ENCODE results near the gene ITM2B.
A peak's percentile ranks its signal among the peaks of the same experiment; 100 is the strongest.
"Not testable (repeated sequence)": the region's sequence is repeated elsewhere in the genome, so short reads cannot be mapped to it uniquely, and the experiment has no call there.

Gene ITM2B

GRCh38 chr13:48233046-48233888 is at the start of gene ITM2B:
Gene ITM2B (plus strand): TSS chr13:48233206. CDS start chr13:48233361, 155 bp downstream.
- Mint-ChIP-seq H3K27me3 (no peaks in the 10 kb centered on the region), H3K4me3 (peak within 1 kb of the TSS; percentile 94), H3K36me3 (peaks cover 6% of the 10 kb centered on the region), H3K4me1 (peaks cover 59% of the 10 kb centered on the region), H3K27ac (peak within 1 kb of the TSS; percentile 98), H3K9me3 (no peaks in the 10 kb centered on the region)

GRCh38 chr13:48184260-48184659 is 48.7 kb upstream of the ITM2B start:
- no peaks in the 10 kb centered on the region for H3K9me3 Mint-ChIP-seq

GRCh38 chr13:48185018-48185417 is 48.0 kb upstream of the ITM2B start:
- no peaks in the 10 kb centered on the region for H3K27me3 Mint-ChIP-seq
- no peaks in the 10 kb centered on the region for H3K9me3 Mint-ChIP-seq
- peak overlapping the region; percentile 76 for H3K27ac Mint-ChIP-seq
- H3K36me3 Mint-ChIP-seq, result peaks cover 3% of the 10 kb centered on the region
- peaks cover 69% of the 10 kb centered on the region for H3K4me1 Mint-ChIP-seq
- peak overlapping the region; percentile 54 for H3K4me3 Mint-ChIP-seq

More at GRCh38 chr13:48184260-48184659, 48.7 kb upstream of the ITM2B start:
- Mint-ChIP-seq H3K27ac (peak overlapping the region; percentile 75), H3K36me3 (peaks cover 3% of the 10 kb centered on the region), H3K27me3 (no peaks in the 10 kb centered on the region), H3K4me3 (peak overlapping the region; percentile 51), H3K4me1 (peaks cover 69% of the 10 kb centered on the region)

GRCh38 chr13:48186722-48187121 is 46.3 kb upstream of the ITM2B start:
- no peaks in the 10 kb centered on the region for H3K27me3 Mint-ChIP-seq
- H3K4me3 Mint-ChIP-seq, result no peak overlapping the region
- no peaks in the 10 kb centered on the region for H3K9me3 Mint-ChIP-seq
- peak overlapping the region; percentile 76 for H3K27ac Mint-ChIP-seq
- H3K4me1 Mint-ChIP-seq, result peaks cover 73% of the 10 kb centered on the region
- H3K36me3 Mint-ChIP-seq, result peaks cover 3% of the 10 kb centered on the region

GRCh38 chr13:48188131-48188530 is 44.9 kb upstream of the ITM2B start:
- no peaks in the 10 kb centered on the region for H3K9me3 Mint-ChIP-seq
- no peaks in the 10 kb centered on the region for H3K27me3 Mint-ChIP-seq
- peaks cover 76% of the 10 kb centered on the region for H3K4me1 Mint-ChIP-seq
- H3K27ac Mint-ChIP-seq, result peak overlapping the region; percentile 76
- H3K4me3 Mint-ChIP-seq, result peak overlapping the region; percentile 49
- H3K36me3 Mint-ChIP-seq, result no peaks in the 10 kb centered on the region

GRCh38 chr13:48188601-48189000 is 44.4 kb upstream of the ITM2B start:
- Mint-ChIP-seq H3K4me3 (no peak overlapping the region), H3K36me3 (no peaks in the 10 kb centered on the region), H3K27me3 (no peaks in the 10 kb centered on the region), H3K9me3 (no peaks in the 10 kb centered on the region), H3K27ac (peak overlapping the region; percentile 43), H3K4me1 (peaks cover 81% of the 10 kb centered on the region)

- Mint-ChIP-seq H3K4me3 (no peak overlapping the region), H3K36me3 (no peaks in the 10 kb centered on the region), H3K27ac (no peak overlapping the region), H3K27me3 (no peaks in the 10 kb centered on the region), H3K4me1 (peaks cover 82% of the 10 kb centered on the region), H3K9me3 (no peaks in the 10 kb centered on the region)
Observed at GRCh38 chr13:48189171-48189570, 43.8 kb upstream of the ITM2B start.

GRCh38 chr13:48192411-48192935 is 40.5 kb upstream of the ITM2B start:
- H3K36me3 Mint-ChIP-seq, result no peaks in the 10 kb centered on the region
- no peaks in the 10 kb centered on the region for H3K27me3 Mint-ChIP-seq
- no peaks in the 10 kb centered on the region for H3K9me3 Mint-ChIP-seq
- H3K4me3 Mint-ChIP-seq, result peak overlapping the region; percentile 37
- H3K27ac Mint-ChIP-seq, result peak overlapping the region; percentile 84
- H3K4me1 Mint-ChIP-seq, result peaks cover 70% of the 10 kb centered on the region

- no peaks in the 10 kb centered on the region for H3K36me3 Mint-ChIP-seq
- peak overlapping the region; percentile 68 for H3K4me3 Mint-ChIP-seq
- no peaks in the 10 kb centered on the region for H3K9me3 Mint-ChIP-seq
- H3K27ac Mint-ChIP-seq, result peak overlapping the region; percentile 35
- no peaks in the 10 kb centered on the region for H3K27me3 Mint-ChIP-seq
- H3K4me1 Mint-ChIP-seq, result peaks cover 54% of the 10 kb centered on the region
Observed at GRCh38 chr13:48194379-48194754, 38.6 kb upstream of the ITM2B start.

- H3K27me3 Mint-ChIP-seq, result no peaks in the 10 kb centered on the region
- peaks cover 6% of the 10 kb centered on the region for H3K9me3 Mint-ChIP-seq
- no peak overlapping the region for H3K27ac Mint-ChIP-seq
- H3K36me3 Mint-ChIP-seq, result peaks cover 4% of the 10 kb centered on the region
- H3K4me1 Mint-ChIP-seq, result peaks cover 21% of the 10 kb centered on the region
- no peak overlapping the region for H3K4me3 Mint-ChIP-seq
Observed at GRCh38 chr13:48199404-48199946, 33.5 kb upstream of the ITM2B start.

- Mint-ChIP-seq H3K27ac (no peak overlapping the region), H3K27me3 (no peaks in the 10 kb centered on the region), H3K36me3 (peaks cover 4% of the 10 kb centered on the region), H3K9me3 (peaks cover 6% of the 10 kb centered on the region), H3K4me3 (no peak overlapping the region), H3K4me1 (peaks cover 15% of the 10 kb centered on the region)
Observed at GRCh38 chr13:48201044-48201443, 32.0 kb upstream of the ITM2B start.

GRCh38 chr13:48207207-48207606 is 25.8 kb upstream of the ITM2B start:
- not testable (repeated sequence) for H3K4me3 Mint-ChIP-seq, H3K27ac Mint-ChIP-seq, H3K9me3 Mint-ChIP-seq, H3K27me3 Mint-ChIP-seq, H3K36me3 Mint-ChIP-seq
- H3K4me1 Mint-ChIP-seq, result peaks cover 24% of the 10 kb centered on the region

- no peaks in the 10 kb centered on the region for H3K9me3 Mint-ChIP-seq
- no peaks in the 10 kb centered on the region for H3K27me3 Mint-ChIP-seq
- H3K27ac Mint-ChIP-seq, result no peak overlapping the region
- peaks cover 41% of the 10 kb centered on the region for H3K4me1 Mint-ChIP-seq
- H3K36me3 Mint-ChIP-seq, result no peaks in the 10 kb centered on the region
- H3K4me3 Mint-ChIP-seq, result no peak overlapping the region
Observed at GRCh38 chr13:48210178-48210577, 22.8 kb upstream of the ITM2B start.

GRCh38 chr13:48214519-48215121 is 18.4 kb upstream of the ITM2B start:
- peaks cover 6% of the 10 kb centered on the region for H3K36me3 Mint-ChIP-seq
- no peak overlapping the region for H3K4me3 Mint-ChIP-seq
- peaks cover 63% of the 10 kb centered on the region for H3K4me1 Mint-ChIP-seq
- no peaks in the 10 kb centered on the region for H3K27me3 Mint-ChIP-seq
- H3K9me3 Mint-ChIP-seq, result no peaks in the 10 kb centered on the region
- no peak overlapping the region for H3K27ac Mint-ChIP-seq

- peaks cover 63% of the 10 kb centered on the region for H3K4me1 Mint-ChIP-seq
- H3K27ac Mint-ChIP-seq, result peak overlapping the region; percentile 59
- H3K4me3 Mint-ChIP-seq, result peak overlapping the region; percentile 1
- not testable (repeated sequence) for H3K36me3 Mint-ChIP-seq, H3K9me3 Mint-ChIP-seq, H3K27me3 Mint-ChIP-seq
Observed at GRCh38 chr13:48215511-48216203, 17.3 kb upstream of the ITM2B start.

Data from activated naive CD4-positive, alpha-beta T cell treated with anti-CD3 and anti-CD28 coated beads, Interleukin-2, amount 50 U/mL, for 24 hours (primary cell).